Chondrocyte (in vitro differentiated cells): ENCODE data around the gene ALDH16A1. TPM values are rescaled to one million over a fixed set of nuclear protein-coding genes. Genes with fewer than 3 reads are reported as not detected.
A peak's percentile ranks its signal among the peaks of the same experiment; 100 is the strongest.

Experiments
- DNase-seq: peaks from one replicate; pipeline ENCODE4 v3.0.0; 2021; ENCODE audit warnings: mixed read lengths, low spot score
- H3K27ac Mint-ChIP-seq: one replicate; pipeline ENCODE4 v1.8.0; 2021; ENCODE audit warnings: mild to moderate bottlenecking, moderate library complexity, mixed read lengths; ENCODE audit not compliant: unreplicated experiment
- H3K27me3 Mint-ChIP-seq: 2 replicates; pipeline ENCODE4 v1.8.0; 2021; ENCODE audit warnings: low read depth, mixed read lengths
- H3K36me3 Mint-ChIP-seq: 2 replicates; pipeline ENCODE4 v1.8.0; 2021; ENCODE audit warnings: low read depth, mixed read lengths
- H3K4me1 Mint-ChIP-seq: 2 replicates; pipeline ENCODE4 v1.8.0; 2021; ENCODE audit warnings: low read depth, mild to moderate bottlenecking, mixed read lengths
- H3K4me3 Mint-ChIP-seq: one replicate; pipeline ENCODE4 v1.8.0; 2021; ENCODE audit warnings: mild to moderate bottlenecking, moderate library complexity, mixed read lengths; ENCODE audit not compliant: unreplicated experiment
- H3K9me3 Mint-ChIP-seq: 2 replicates; pipeline ENCODE4 v1.8.0; 2021; ENCODE audit warnings: low read depth, mixed read lengths
- total RNA-seq: library from RNA; stranded (reverse); gene quantifications from 3 replicates; pipeline ENCODE4 v1.2.1, GENCODE V29; 2021
- TF ChIP-seq, protein P1 (sequence below): fragments of 200-600 bp; sonication (generic); IDR thresholded peaks from 2 replicates; pipeline ENCODE4 v1.5.0; 2021; ENCODE audit warnings: antibody characterized with exemption, mild to moderate bottlenecking, moderate library complexity

Gene ALDH16A1
- total RNA-seq, 1 donor from 2014 or later = 23.2 TPM

DNA sequence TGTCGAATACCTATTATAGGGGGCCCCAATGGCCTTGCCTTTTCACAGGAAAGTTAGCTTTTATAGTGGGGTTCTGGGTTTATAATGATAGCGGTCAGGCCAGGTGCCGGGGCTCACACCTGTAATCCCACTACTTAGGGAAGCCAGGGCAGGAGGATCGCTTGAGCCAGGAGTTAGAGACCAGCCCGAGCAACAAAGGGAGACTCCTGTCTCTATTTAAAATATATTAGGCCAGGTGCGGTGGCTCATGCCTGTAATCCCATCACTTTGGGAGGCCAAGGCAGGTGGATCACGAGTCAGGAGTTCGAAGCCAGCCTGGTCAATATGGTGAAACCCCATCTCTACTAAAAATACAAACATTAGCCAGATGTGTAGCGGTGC is 50.5 kb downstream of the ALDH16A1 start:
- Mint-ChIP-seq H3K4me1 (peaks cover 10% of the 10 kb centered on the region), H3K4me3 (no peak overlapping the region), H3K27ac (no peak overlapping the region), H3K9me3 (no peaks in the 10 kb centered on the region), H3K27me3 (no peaks in the 10 kb centered on the region), H3K36me3 (peaks cover 7% of the 10 kb centered on the region)
- TF ChIP-seq, protein P1, sequence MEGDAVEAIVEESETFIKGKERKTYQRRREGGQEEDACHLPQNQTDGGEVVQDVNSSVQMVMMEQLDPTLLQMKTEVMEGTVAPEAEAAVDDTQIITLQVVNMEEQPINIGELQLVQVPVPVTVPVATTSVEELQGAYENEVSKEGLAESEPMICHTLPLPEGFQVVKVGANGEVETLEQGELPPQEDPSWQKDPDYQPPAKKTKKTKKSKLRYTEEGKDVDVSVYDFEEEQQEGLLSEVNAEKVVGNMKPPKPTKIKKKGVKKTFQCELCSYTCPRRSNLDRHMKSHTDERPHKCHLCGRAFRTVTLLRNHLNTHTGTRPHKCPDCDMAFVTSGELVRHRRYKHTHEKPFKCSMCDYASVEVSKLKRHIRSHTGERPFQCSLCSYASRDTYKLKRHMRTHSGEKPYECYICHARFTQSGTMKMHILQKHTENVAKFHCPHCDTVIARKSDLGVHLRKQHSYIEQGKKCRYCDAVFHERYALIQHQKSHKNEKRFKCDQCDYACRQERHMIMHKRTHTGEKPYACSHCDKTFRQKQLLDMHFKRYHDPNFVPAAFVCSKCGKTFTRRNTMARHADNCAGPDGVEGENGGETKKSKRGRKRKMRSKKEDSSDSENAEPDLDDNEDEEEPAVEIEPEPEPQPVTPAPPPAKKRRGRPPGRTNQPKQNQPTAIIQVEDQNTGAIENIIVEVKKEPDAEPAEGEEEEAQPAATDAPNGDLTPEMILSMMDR = no peak
- DNase-seq = no peak

DNA sequence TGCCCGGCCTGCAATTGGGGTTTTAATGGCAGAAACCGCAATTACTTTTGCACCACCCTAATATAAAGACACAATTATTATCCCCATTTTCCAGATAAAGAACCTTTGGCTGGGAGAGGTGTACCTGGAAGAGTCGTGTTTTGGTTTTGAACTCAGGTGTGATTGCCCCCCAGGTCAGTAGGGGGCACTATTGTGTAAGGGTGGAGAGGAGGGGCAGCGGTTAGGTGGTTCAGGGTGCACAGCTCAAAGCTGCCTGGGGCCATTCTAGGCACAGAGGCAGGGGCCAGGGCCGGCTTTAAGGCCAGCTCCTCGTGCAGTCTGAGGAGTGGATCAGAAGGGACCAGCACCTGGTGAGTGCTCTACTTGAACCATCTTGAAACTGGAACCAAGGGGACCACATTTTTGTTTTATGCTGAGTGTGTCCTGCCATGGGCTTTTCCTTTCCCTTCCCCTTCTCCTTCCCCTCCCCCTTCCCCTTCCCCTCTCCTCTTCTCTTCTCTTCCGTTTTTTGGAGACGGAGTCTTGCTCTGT is 53.6 kb downstream of the ALDH16A1 start:
- H3K4me3 Mint-ChIP-seq = no peak overlapping the region
- TF ChIP-seq, protein P1 = peak; percentile 83
- H3K27me3 Mint-ChIP-seq = no peaks in the 10 kb centered on the region
- H3K36me3 Mint-ChIP-seq = no peaks in the 10 kb centered on the region
- no peaks in the 10 kb centered on the region for H3K9me3 Mint-ChIP-seq
- no peak overlapping the region for H3K27ac Mint-ChIP-seq
- no peak for DNase-seq
- peaks cover 5% of the 10 kb centered on the region for H3K4me1 Mint-ChIP-seq

DNA sequence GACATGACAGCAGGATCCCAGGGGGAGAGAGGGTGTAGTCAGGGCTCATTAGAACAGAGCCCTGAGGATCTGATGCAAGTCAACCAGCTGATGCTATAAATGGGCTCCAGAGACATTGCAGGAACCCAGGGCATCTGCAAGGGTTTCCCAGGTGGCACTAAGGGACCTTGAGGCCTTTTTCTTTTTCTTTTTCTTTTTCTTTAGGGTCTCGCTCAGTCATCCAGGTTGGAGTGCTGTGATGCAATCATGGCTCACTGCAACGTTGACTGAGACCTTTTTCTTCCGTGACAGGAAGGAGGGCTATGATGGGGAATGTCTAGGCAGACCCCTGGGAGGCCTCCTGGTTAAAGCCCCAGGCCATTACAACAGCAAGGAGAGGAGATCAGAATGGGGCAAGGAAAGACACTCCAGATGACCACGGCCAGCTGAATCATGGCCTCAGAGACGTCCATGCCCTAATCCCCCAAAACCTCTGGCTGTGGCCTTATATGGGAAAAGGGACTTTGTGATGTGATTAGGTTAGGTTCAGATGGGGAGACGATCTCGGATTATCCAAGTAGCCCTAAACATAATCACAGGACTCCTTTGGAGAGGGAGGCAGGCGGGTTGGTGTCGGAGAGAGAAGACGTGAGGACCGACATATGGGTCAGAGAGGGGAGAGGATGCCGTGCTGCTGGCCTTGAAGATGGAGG is 54.9 kb downstream of the ALDH16A1 start:
- TF ChIP-seq, protein P1 = no peak
- Mint-ChIP-seq H3K9me3 (no peaks in the 10 kb centered on the region), H3K27me3 (no peaks in the 10 kb centered on the region), H3K4me3 (no peak overlapping the region), H3K27ac (no peak overlapping the region), H3K4me1 (peaks cover 14% of the 10 kb centered on the region), H3K36me3 (no peaks in the 10 kb centered on the region)
- no peak for DNase-seq

DNA sequence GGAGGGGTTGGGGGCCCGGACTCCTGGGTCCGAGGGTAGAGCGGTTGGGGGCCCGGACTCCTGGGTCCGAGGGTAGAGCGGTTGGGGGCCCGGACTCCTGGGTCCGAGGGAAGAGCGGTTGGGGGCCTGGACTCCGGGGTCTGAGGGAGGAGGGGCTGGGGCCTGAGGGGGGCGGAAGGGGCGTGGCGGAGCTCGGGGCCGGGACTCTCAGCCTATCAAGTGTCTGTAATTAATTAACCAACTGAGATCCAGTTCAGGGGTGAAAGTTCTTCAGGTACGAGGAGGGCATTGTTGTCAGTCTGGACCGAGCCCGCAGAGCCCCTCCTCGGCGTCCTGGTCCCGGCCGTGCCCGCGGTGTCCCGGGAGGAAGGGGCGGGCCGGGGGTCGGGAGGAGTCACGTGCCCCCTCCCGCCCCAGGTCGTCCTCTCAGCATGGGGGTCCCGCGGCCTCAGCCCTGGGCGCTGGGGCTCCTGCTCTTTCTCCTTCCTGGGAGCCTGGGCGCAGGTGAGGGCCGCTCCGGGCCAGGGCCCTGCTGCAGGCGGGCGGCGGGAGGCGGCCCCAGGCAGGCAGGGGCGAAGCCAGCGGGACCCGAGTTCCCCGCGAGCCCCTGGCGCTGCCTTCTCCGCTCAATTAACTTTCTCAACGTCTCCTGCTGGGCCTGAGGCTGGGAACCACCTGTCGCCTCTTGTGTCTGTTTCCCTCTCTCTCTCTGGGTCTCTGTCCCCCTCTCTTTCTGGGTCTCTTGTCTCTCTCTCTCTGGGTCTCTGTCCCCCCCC is 60.1 kb downstream of the ALDH16A1 start:
- no peaks in the 10 kb centered on the region for H3K9me3 Mint-ChIP-seq
- TF ChIP-seq, protein P1 = no peak
- peaks cover 3% of the 10 kb centered on the region for H3K36me3 Mint-ChIP-seq
- peaks cover 22% of the 10 kb centered on the region for H3K4me1 Mint-ChIP-seq
- H3K4me3 Mint-ChIP-seq = peak overlapping the region; percentile 83
- no peak for DNase-seq
- H3K27me3 Mint-ChIP-seq = no peaks in the 10 kb centered on the region
- H3K27ac Mint-ChIP-seq = no peak overlapping the region

DNA sequence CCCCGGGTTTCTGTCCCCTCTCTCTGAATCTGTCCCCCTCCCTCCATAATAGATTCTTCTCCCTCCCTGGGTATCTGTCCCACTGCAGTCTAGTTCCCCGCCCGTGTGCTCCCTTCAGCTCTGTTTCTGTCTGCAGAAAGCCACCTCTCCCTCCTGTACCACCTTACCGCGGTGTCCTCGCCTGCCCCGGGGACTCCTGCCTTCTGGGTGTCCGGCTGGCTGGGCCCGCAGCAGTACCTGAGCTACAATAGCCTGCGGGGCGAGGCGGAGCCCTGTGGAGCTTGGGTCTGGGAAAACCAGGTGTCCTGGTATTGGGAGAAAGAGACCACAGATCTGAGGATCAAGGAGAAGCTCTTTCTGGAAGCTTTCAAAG is 60.7 kb downstream of the ALDH16A1 start:
- no peak for DNase-seq
- Mint-ChIP-seq H3K36me3 (peaks cover 3% of the 10 kb centered on the region), H3K27ac (no peak overlapping the region), H3K27me3 (no peaks in the 10 kb centered on the region), H3K4me3 (peak overlapping the region; percentile 75), H3K4me1 (peaks cover 22% of the 10 kb centered on the region), H3K9me3 (no peaks in the 10 kb centered on the region)
- TF ChIP-seq, protein P1 = no peak
